ENCODE data around the gene UNC45A. TPM values are rescaled to one million over a fixed set of nuclear protein-coding genes. Genes with fewer than 3 reads are reported as not detected.
A peak's percentile ranks its signal among the peaks of the same experiment; 100 is the strongest.

The UNC45A gene
- total RNA-seq, 1 donor, result 66.5 TPM

GRCh38 chr15:90968434-90968833 lies 33.3 kb downstream of the UNC45A start:
- no peak for DNase-seq (ENCODE audit: low read depth)
- no peak for TF ChIP-seq CTCF (IDR thresholded peaks at IDR 0.05; ENCODE audit: insufficient read depth, low read length)

GRCh38 chr15:90970274-90970673 lies 35.2 kb downstream of the UNC45A start:
- no peak for TF ChIP-seq CTCF (IDR thresholded peaks at IDR 0.05; ENCODE audit: insufficient read depth, low read length)
- DNase-seq (ENCODE audit: low read depth), result no peak
- no peak overlapping the region for H3K4me3 ChIP-seq (ENCODE audit: low read depth, low read length)

More at GRCh38 chr15:90968434-90968833, 33.3 kb downstream of the UNC45A start:
- no peak overlapping the region for H3K4me3 ChIP-seq (ENCODE audit: low read depth, low read length)

GRCh38 chr15:90972133-90972532 lies 37.0 kb downstream of the UNC45A start:
- no peak for DNase-seq (ENCODE audit: low read depth)
- TF ChIP-seq CTCF (IDR thresholded peaks at IDR 0.05; ENCODE audit: insufficient read depth, low read length), result no peak
- H3K4me3 ChIP-seq (ENCODE audit: low read depth, low read length), result no peak overlapping the region

GRCh38 chr15:90974216-90974615 lies 39.1 kb downstream of the UNC45A start:
- no peak for DNase-seq (ENCODE audit: low read depth)
- no peak overlapping the region for H3K4me3 ChIP-seq (ENCODE audit: low read depth, low read length)
- TF ChIP-seq CTCF (IDR thresholded peaks at IDR 0.05; ENCODE audit: insufficient read depth, low read length), result no peak

- TF ChIP-seq CTCF (IDR thresholded peaks at IDR 0.05; ENCODE audit: insufficient read depth, low read length), result no peak
- DNase-seq (ENCODE audit: low read depth), result peak; percentile 30
- H3K4me3 ChIP-seq (ENCODE audit: low read depth, low read length), result no peak overlapping the region
Measured at GRCh38 chr15:90979582-90979981, 44.5 kb downstream of the UNC45A start.

GRCh38 chr15:90981681-90982080 lies 46.6 kb downstream of the UNC45A start:
- no peak for DNase-seq (ENCODE audit: low read depth)
- H3K4me3 ChIP-seq (ENCODE audit: low read depth, low read length), result no peak overlapping the region
- TF ChIP-seq CTCF (IDR thresholded peaks at IDR 0.05; ENCODE audit: insufficient read depth, low read length), result no peak

- peak; percentile 46 for DNase-seq (ENCODE audit: low read depth)
- no peak for TF ChIP-seq CTCF (IDR thresholded peaks at IDR 0.05; ENCODE audit: insufficient read depth, low read length)
- no peak overlapping the region for H3K4me3 ChIP-seq (ENCODE audit: low read depth, low read length)
Measured at GRCh38 chr15:90982135-90982534, 47.0 kb downstream of the UNC45A start.
